H9 (cell line): ENCODE measurements around the gene PRF1. TPM values are rescaled to one million over a fixed set of nuclear protein-coding genes. Genes with fewer than 3 reads are reported as not detected.
"Not testable (repeated sequence)": the region's sequence is repeated elsewhere in the genome, so short reads cannot be mapped to it uniquely, and the experiment has no call there.

Source experiments
- DNase-seq: peaks from one replicate; pipeline ENCODE4 v3.0.0-alpha.2; 2017
- H2AFZ ChIP-seq: one replicate; pipeline ENCODE4 v1.6.1; 2013; ENCODE audit warnings: mild to moderate bottlenecking, low read length, control low read depth, moderate library complexity
- H2AK5ac ChIP-seq: 2 replicates; pipeline ENCODE4 v1.6.1; 2013; ENCODE audit warnings: low read length, control low read depth, mixed read lengths; ENCODE audit not compliant: insufficient read length
- H2BK120ac ChIP-seq: one replicate; pipeline ENCODE4 v1.6.1; 2013; ENCODE audit warnings: low read depth, mild to moderate bottlenecking, low read length, control low read depth, inconsistent platforms; ENCODE audit not compliant: poor library complexity, severe bottlenecking
- H2BK12ac ChIP-seq: 2 replicates; pipeline ENCODE4 v1.6.1; 2013; ENCODE audit warnings: low read length, control low read depth, mixed read lengths, low read depth; ENCODE audit not compliant: insufficient read length
- H2BK15ac ChIP-seq: 2 replicates; pipeline ENCODE4 v1.6.1; 2013; ENCODE audit warnings: low read depth, low read length, control low read depth
- H2BK20ac ChIP-seq: one replicate; pipeline ENCODE4 v1.6.1; 2013; ENCODE audit warnings: low read depth, mild to moderate bottlenecking, low read length, control low read depth, inconsistent platforms; ENCODE audit not compliant: poor library complexity, severe bottlenecking
- H2BK5ac ChIP-seq: 2 replicates; pipeline ENCODE4 v1.6.1; 2013; ENCODE audit warnings: low read length, control low read depth, mixed read lengths; ENCODE audit not compliant: insufficient read length
- H3K14ac ChIP-seq: 2 replicates; pipeline ENCODE4 v1.6.1; 2013; ENCODE audit warnings: low read length, control low read depth; ENCODE audit not compliant: insufficient read depth
- H3K18ac ChIP-seq: 2 replicates; pipeline ENCODE4 v1.6.1; 2013; ENCODE audit warnings: low read depth, mild to moderate bottlenecking, mixed read lengths, low read length, control low read depth; ENCODE audit not compliant: insufficient read length
- H3K23ac ChIP-seq: 2 replicates; pipeline ENCODE4 v1.6.1; 2013; ENCODE audit warnings: low read length, control low read depth, mixed read lengths, low read depth; ENCODE audit not compliant: insufficient read length
- H3K23me2 ChIP-seq: 2 replicates; pipeline ENCODE4 v1.6.1; 2013; ENCODE audit warnings: low read depth, mild to moderate bottlenecking, mixed read lengths, low read length, control low read depth; ENCODE audit not compliant: insufficient read length, poor library complexity, severe bottlenecking
- H3K27ac ChIP-seq: 2 replicates; pipeline ENCODE4 v1.5.1; 2013; ENCODE audit warnings: low read length, control low read depth, mixed read lengths, low read depth; ENCODE audit not compliant: insufficient read length
- H3K27me3 ChIP-seq: 2 replicates; pipeline ENCODE4 v1.6.1; 2013; ENCODE audit warnings: low read length, control low read depth, inconsistent platforms; ENCODE audit not compliant: insufficient read depth
- H3K4ac ChIP-seq: 2 replicates; pipeline ENCODE4 v1.6.1; 2013; ENCODE audit warnings: low read depth, mild to moderate bottlenecking, control low read depth, inconsistent platforms, low read length, moderate library complexity
- H3K4me1 ChIP-seq: 2 replicates; pipeline ENCODE4 v1.6.1; 2013; ENCODE audit warnings: low read length, control low read depth, inconsistent platforms; ENCODE audit not compliant: insufficient read depth
- H3K4me2 ChIP-seq: 2 replicates; pipeline ENCODE4 v1.6.1; 2013; ENCODE audit warnings: low read length, control low read depth, mixed read lengths; ENCODE audit not compliant: insufficient read length, insufficient read depth
- H3K56ac ChIP-seq: 2 replicates; pipeline ENCODE4 v1.6.1; 2013; ENCODE audit warnings: low read depth, mild to moderate bottlenecking, mixed read lengths, low read length, control low read depth; ENCODE audit not compliant: insufficient read length
- H3K79me1 ChIP-seq: 2 replicates; pipeline ENCODE4 v1.6.1; 2013; ENCODE audit warnings: low read depth, mild to moderate bottlenecking, moderate library complexity, low read length, control low read depth, inconsistent platforms; ENCODE audit not compliant: insufficient read depth, poor library complexity, severe bottlenecking
- H3K79me2 ChIP-seq: 2 replicates; pipeline ENCODE4 v1.6.1; 2013; ENCODE audit warnings: low read length, control low read depth, inconsistent platforms; ENCODE audit not compliant: insufficient read depth
- H3K9ac ChIP-seq: 2 replicates; pipeline ENCODE4 v1.6.1; 2013; ENCODE audit warnings: low read length, control low read depth, mixed read lengths; ENCODE audit not compliant: insufficient read length; ENCODE audit errors: extremely low read depth
- H3K9me3 ChIP-seq: one replicate; pipeline ENCODE4 v1.6.1; 2013; ENCODE audit warnings: low read depth, low read length, inconsistent platforms; ENCODE audit not compliant: control insufficient read depth
- H3T11ph ChIP-seq: one replicate; pipeline ENCODE4 v1.6.1; 2013; ENCODE audit warnings: mild to moderate bottlenecking, low read length, control low read depth, inconsistent platforms
- H4K20me1 ChIP-seq: one replicate; pipeline ENCODE4 v1.6.1; 2013; ENCODE audit not compliant: control insufficient read depth, insufficient read length, insufficient read depth
- H4K5ac ChIP-seq: 2 replicates; pipeline ENCODE4 v1.6.1; 2013; ENCODE audit warnings: low read depth, mild to moderate bottlenecking, mixed read lengths, low read length, control low read depth; ENCODE audit not compliant: insufficient read length
- H4K8ac ChIP-seq: replicated peaks from 2 replicates; pipeline ENCODE4 v1.6.1; 2013; ENCODE audit warnings: low read length, control low read depth, mixed read lengths, low read depth; ENCODE audit not compliant: insufficient read length
- H4K91ac ChIP-seq: 2 replicates; pipeline ENCODE4 v1.6.1; 2013; ENCODE audit warnings: low read depth, mild to moderate bottlenecking, moderate library complexity, mixed read lengths, low read length, control low read depth; ENCODE audit not compliant: insufficient read length
- H3K27ac Mint-ChIP-seq, 3 experiments: 2 replicates in 2 of 3; 3 replicates in 1 of 3; pipeline ENCODE4 v1.8.0; 2020 to 2021; ENCODE audit warnings: mixed read lengths in 3 of 3, mild to moderate bottlenecking in 1 of 3, moderate library complexity in 1 of 3
- H3K27me3 Mint-ChIP-seq: 2 replicates; pipeline ENCODE4 v1.8.0; 2021; ENCODE audit warnings: low read depth, mild to moderate bottlenecking, moderate library complexity, mixed read lengths
- H3K36me3 Mint-ChIP-seq, 3 experiments: 2 replicates in 2 of 3; 3 replicates in 1 of 3; pipeline ENCODE4 v1.8.0; 2020 to 2021; ENCODE audit warnings: low read depth in 3 of 3, mixed read lengths in 3 of 3; ENCODE audit not compliant: insufficient read depth in 1 of 3
- H3K4me1 Mint-ChIP-seq, 2 experiments: 2 replicates each; pipeline ENCODE4 v1.8.0; 2020; ENCODE audit warnings: mixed read lengths in 2 of 2
- H3K4me3 Mint-ChIP-seq, 2 experiments: 2 replicates in 1 of 2; 3 replicates in 1 of 2; pipeline ENCODE4 v1.8.0; 2020 to 2021; ENCODE audit warnings: mild to moderate bottlenecking in 2 of 2, mixed read lengths in 2 of 2, moderate library complexity in 1 of 2
- H3K9me3 Mint-ChIP-seq, 2 experiments: 2 replicates in 1 of 2; 3 replicates in 1 of 2; pipeline ENCODE4 v1.8.0; 2020; ENCODE audit warnings: mild to moderate bottlenecking in 2 of 2, mixed read lengths in 2 of 2, moderate library complexity in 1 of 2
- WGBS: extraction: QIAGEN DNeasy Blood & Tissue Kit; methylation state at CpG from one replicate; pipeline ENCODE4 v1.1.7; 2013; ENCODE audit warnings: missing lambda C conversion rate, low lambda C conversion rate, mixed read lengths; ENCODE audit not compliant: insufficient read length; ENCODE audit errors: extremely low coverage; 5-methylcytosine and 5-hydroxymethylcytosine counted together
- total RNA-seq: library from RNA; stranded (reverse); gene quantifications from 2 replicates; pipeline ENCODE4 v1.2.1, GENCODE V29; 2021
- TF ChIP-seq, protein P1 (sequence below): fragments of 200-600 bp; sonication (generic); conservative IDR thresholded peaks from 3 replicates; pipeline ENCODE4 v1.8.0; 2021; ENCODE audit warnings: antibody characterized with exemption, mild to moderate bottlenecking

The PRF1 gene
- total RNA-seq, 1 experiment from 2014 or later: not detected

DNA sequence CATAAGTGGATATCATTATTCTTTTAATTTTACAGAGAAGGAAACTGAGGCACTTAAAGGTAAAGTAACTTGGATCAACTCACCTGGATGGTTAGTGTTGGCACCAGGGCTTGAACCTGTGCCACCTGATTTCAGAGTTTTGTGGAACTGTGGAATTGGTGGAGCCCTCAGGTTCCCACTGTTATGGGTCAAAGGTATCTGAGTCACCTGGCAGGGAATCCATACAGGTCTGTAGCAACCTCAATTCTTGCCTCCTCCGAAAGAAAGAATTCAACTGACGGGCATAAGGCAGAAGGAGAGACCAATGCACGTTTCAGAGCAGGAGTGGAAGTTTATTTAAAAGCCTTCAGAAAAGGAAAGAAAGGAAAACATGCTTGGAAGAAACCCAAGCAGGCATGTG, 44.5 kb upstream of the PRF1 start:
- Histone ChIP-seq H3T11ph (no peak overlapping the region), H4K8ac (no peak overlapping the region), H3K4me2 (no peak overlapping the region), H3K79me1 (no peaks in the 10 kb centered on the region), H3K4ac (no peak overlapping the region), H3K9ac (no peak overlapping the region), H2BK12ac (no peak overlapping the region), H3K14ac (no peak overlapping the region), H4K91ac (no peak overlapping the region), H2BK5ac (no peak overlapping the region), H2BK15ac (no peak overlapping the region), H4K5ac (no peak overlapping the region), H2BK120ac (no peak overlapping the region), H3K27ac (no peak overlapping the region), H3K4me1 (no peaks in the 10 kb centered on the region), H3K23me2 (no peaks in the 10 kb centered on the region), H2BK20ac (no peak overlapping the region), H3K79me2 (no peaks in the 10 kb centered on the region), H3K56ac (no peak overlapping the region), H4K20me1 (no peaks in the 10 kb centered on the region), H2AK5ac (no peak overlapping the region), H3K23ac (no peak overlapping the region), H3K27me3 (no peaks in the 10 kb centered on the region), H3K18ac (no peak overlapping the region), H3K9me3 (peaks cover 41% of the 10 kb centered on the region), H2AFZ (no peak overlapping the region)
- no peak overlapping the region for H3K4me3 Mint-ChIP-seq
- H3K27ac Mint-ChIP-seq: no peak overlapping the region
- peaks cover 6 to 10% of the 10 kb centered on the region in 2 experiments for H3K4me1 Mint-ChIP-seq
- TF ChIP-seq, protein P1, sequence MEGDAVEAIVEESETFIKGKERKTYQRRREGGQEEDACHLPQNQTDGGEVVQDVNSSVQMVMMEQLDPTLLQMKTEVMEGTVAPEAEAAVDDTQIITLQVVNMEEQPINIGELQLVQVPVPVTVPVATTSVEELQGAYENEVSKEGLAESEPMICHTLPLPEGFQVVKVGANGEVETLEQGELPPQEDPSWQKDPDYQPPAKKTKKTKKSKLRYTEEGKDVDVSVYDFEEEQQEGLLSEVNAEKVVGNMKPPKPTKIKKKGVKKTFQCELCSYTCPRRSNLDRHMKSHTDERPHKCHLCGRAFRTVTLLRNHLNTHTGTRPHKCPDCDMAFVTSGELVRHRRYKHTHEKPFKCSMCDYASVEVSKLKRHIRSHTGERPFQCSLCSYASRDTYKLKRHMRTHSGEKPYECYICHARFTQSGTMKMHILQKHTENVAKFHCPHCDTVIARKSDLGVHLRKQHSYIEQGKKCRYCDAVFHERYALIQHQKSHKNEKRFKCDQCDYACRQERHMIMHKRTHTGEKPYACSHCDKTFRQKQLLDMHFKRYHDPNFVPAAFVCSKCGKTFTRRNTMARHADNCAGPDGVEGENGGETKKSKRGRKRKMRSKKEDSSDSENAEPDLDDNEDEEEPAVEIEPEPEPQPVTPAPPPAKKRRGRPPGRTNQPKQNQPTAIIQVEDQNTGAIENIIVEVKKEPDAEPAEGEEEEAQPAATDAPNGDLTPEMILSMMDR: no peak
- DNase-seq: no peak
- peaks cover 4% of the 10 kb centered on the region for H3K27me3 Mint-ChIP-seq
- peaks cover 10 to 36% (median 24%) of the 10 kb centered on the region in 3 experiments; a peak in 6 of 7 replicates for H3K36me3 Mint-ChIP-seq
- no CpG with 5 or more reads among the region's 3 CpGs for WGBS
- peaks cover 41 to 43% of the 10 kb centered on the region in 2 experiments for H3K9me3 Mint-ChIP-seq

DNA sequence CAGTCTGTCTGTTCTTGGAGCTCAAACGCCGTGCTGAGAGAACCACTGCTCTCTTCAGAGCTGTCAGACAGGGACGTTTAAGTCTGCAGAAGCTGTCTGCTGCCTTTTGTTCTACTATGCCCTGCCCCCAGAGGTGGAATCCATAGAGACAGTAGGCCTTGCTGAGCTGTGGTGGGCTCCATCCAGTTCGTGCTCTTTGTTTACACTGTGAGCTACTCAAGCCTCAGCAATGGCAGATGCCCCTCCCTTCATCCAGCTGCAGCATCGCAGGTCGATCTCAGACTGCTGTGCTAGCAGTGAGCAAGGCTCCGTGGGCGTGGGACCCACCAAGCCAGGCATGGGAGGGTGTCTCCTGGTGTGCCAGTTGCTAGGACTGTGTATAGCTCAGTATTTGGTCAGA, 42.4 kb upstream of the PRF1 start:
- H3K18ac ChIP-seq, H3K27ac Mint-ChIP-seq, H2BK20ac ChIP-seq, H4K5ac ChIP-seq, H2BK15ac ChIP-seq, H4K20me1 ChIP-seq, H2BK12ac ChIP-seq, H3K56ac ChIP-seq, H3K4me3 Mint-ChIP-seq, H3T11ph ChIP-seq, H4K91ac ChIP-seq, H3K23me2 ChIP-seq, H2BK120ac ChIP-seq, H3K14ac ChIP-seq, H2AFZ ChIP-seq, H3K27ac ChIP-seq, H3K79me1 ChIP-seq, H2BK5ac ChIP-seq, H3K4me1 ChIP-seq, H2AK5ac ChIP-seq, H4K8ac ChIP-seq, H3K9ac ChIP-seq, H3K4ac ChIP-seq, DNase-seq, H3K79me2 ChIP-seq, H3K27me3 Mint-ChIP-seq, H3K23ac ChIP-seq, H3K27me3 ChIP-seq, H3K4me2 ChIP-seq: not testable (repeated sequence)
- peaks cover 21% of the 10 kb centered on the region for H3K9me3 ChIP-seq
- peaks cover 23 to 28% of the 10 kb centered on the region in 2 experiments for H3K9me3 Mint-ChIP-seq
- no CpG with 5 or more reads among the region's 8 CpGs for WGBS
- peaks cover 4 to 17% (median 17%) of the 10 kb centered on the region in 3 experiments; a peak in 6 of 7 replicates for H3K36me3 Mint-ChIP-seq
- H3K4me1 Mint-ChIP-seq: peaks cover 6 to 10% of the 10 kb centered on the region in 2 experiments
